HG03066 (cell line): ENCODE data around the gene IFT25.

Experiments used
- ATAC-seq: cut with Tn5 transposase; IDR thresholded peaks from one replicate; pipeline ENCODE4 v1.9.1; 2021; ENCODE audit warnings: low read depth; ENCODE audit not compliant: unreplicated experiment

IFT25 gene

DNA sequence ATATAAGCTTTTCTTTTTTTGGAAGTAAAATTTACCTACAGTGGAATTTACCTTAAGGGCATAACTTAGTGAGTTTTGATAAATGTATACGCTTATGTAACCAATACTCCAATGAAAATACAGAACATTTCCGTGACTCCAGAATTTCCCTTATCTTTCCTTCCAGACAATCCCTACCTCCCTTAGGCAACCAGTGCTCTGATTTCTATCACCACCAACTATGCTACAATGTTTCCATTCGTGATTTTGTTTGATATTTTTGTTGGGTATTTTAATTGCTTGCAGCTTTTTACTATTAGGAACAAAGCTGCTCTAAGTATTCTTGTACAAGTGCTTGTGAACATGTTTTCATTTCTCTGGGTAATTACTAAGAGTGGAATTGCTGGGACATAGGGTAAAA lies 14.6 kb downstream of the IFT25 start:
- ATAC-seq = no peak

DNA sequence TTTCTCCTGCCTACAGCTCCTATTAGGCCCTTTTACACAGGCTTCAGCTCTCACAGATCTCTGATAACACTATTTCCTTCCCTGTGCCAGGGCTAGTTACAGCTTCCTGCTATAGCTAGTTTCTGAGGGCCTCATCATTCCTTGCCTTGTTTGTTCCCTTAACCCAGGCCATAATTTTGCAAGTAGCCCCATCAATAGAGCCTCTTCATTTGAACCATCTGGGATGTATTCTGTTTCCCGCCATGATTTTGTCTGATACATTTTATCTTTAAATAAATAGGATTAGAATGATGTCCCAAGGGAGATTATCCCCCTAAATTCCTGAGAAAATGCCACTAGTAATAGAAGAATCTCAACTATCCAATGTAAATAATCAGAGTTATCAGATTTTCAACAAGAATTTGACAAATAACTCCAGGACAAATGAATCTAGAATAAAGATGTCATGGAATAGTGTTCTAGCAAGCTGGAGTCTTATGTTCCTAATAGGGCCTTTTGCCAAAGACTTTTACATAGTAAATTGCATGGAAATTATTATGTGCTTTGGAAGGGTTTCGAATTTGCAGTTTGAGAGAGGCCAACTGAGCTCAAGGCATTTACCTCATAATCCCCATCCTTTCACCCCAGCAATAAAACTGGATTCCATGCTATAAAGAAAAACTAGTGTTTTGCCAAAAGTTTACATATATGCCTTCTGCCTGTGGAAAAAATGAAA lies 16.1 kb downstream of the IFT25 start:
- ATAC-seq = no peak

DNA sequence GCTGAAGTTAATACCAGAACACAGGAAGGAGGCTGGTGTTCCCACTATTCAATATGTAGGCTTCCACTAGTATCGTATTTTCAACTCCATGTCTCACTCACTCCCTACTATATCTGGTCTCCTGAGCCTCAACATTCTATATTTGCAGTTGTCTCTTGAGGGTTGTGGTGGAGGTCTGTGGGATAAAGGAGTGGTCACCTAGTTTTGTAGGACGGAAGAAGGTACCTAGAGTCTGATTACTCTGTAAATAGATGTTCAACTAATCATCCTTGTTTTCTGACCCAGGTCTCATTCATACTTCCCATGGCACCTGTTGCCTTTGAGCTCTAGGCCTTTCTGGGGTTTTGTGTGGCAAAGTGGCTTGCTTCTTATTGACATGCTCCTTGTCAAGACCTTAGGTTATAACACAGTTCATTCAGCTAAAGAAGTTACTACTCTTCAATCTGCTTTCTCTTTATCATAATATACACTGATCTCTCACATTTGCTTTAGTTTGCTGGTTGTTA lies 18.1 kb downstream of the IFT25 start:
- no peak for ATAC-seq

DNA sequence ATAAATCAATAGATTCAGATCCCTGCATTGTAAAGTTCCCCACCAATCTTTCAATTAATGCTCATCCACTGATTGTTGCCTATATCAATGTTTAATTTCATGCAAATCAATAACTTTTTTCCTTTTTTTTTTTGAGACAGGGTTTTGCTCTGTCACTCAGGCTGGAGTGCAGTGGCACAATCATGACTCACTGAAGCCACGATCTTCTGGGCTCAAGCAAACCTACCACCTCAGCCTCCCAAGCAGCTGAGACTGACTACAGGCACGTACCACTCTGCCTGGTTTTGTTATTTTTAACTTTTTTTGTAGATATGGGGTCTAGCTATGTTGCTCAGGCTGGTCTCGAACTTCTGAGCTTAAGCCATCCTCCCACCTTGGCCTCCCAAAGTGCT lies 25.8 kb downstream of the IFT25 start:
- no peak for ATAC-seq

DNA sequence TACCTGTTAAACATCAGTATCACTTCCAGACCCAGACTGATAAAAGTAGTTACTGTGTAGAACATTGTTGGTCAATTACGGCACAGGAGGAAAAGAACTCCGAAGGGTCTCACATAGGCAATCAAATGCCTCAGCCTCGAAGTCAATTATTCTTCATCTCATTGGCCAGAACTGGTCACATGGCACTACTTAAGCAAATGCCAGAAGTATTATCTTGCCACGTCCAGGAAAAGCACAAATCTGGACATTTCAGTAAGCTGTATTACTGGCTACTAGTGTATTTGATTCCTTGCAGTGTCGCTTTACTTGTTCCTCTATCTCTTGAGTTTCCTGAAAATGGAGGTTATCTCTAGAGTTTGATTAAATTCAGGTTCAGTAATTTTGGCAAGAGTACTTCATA lies 27.2 kb downstream of the IFT25 start:
- no peak for ATAC-seq

DNA sequence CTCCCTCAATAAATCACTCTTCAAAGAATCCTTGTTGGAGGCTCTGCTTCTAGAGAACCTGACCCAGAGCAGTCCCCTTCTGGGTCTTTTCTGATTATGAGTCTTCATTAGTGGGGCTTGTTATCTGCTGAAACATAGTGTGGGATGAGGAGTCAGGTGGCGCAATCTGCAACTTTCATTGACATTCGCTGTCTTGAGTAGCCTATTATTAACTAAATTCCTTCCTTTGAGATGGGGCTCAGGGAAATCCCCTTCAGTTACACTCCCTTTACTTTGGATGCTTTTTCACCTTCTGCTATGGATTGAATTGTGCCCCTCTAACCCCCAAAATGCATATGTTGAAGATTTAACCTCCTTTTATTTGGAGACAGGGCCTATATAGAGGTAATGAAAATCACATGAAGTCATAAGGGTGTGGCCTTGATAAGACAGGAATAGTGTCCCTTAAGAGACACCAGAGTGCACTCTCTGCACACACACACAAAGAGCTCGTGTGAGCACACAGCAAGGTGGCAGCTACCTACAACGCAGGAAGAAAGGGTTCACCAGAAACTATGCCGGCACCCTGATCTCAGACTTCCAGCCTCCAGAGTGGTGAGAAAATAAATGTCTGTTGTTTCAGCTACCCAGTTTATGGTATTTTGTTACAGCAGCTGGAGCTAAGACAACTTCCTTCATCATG lies 32.0 kb downstream of the IFT25 start:
- no peak for ATAC-seq

DNA sequence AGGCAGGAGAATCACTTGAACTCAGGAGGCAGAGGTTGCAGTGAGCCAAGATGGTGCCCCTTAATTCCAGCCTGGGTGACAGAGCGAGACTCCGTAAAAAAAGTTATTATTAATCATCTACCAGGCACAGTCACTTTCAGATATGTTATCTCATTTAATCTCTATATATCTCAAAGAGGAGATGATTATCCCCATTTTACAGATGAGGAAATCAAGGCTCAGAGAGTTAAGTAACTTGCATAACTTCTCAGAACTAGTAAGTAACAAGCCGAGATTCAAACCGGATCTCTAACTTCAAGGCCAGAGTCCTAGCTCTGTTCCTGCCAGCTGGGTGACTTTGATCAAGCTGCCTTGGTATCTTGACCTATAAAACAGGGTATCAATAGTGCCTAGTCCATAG lies 34.1 kb downstream of the IFT25 start:
- no peak for ATAC-seq

DNA sequence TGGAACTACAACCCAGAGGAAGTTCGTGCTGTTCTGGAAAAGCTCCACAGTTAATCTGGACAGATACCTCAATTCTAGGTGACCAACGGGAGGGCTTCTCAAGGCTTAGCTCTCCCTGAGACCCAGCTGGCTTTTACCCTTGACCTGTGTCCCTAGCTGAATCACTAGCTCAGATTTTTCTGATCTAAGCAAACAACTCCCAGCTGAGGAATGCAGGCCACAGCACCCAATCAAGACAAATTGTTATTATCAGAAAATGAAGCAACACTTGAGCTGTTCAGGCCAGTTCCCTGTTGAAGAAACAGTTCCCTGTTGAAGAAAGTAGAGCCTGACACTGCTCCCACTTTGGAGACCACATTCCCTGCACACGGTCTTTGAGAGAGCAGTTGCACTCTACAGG lies 35.6 kb downstream of the IFT25 start:
- ATAC-seq = no peak

DNA sequence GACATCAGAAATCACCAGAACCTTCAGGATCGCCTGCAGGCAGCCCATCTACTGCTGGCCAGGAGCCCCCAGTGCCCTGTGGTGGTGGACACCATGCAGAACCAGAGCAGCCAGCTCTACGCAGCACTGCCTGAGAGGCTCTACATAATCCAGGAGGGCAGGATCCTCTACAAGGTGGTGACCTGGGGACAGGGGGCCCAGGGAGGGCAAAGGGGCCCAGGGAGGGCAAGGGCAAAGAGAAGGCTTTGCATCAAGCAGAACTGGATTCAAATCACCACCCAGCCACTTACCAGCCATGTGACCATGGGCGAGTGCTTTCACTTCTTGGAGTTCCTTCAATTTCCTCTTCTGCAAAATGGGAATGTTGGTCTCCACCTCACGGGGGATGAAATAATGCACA lies 39.4 kb downstream of the IFT25 start:
- ATAC-seq = no peak

DNA sequence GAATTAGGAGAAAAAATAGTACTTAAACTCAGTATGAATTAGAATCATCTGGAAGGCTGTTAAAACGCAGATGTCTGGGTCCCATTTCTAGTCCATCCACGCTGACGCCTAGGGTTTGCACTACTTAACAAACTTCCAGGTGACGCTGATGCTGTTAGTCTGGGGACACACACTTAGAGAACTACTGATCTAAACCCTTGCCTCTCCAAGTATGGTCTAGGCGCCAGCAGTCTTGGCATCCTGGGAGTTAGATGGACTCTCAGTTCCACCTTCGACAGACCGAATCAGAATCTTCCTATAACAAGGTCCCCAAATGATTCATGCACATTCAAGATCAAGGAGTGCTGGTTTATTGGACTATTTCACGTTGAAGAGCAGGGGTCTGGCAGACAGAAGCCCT lies 40.0 kb downstream of the IFT25 start:
- no peak for ATAC-seq

DNA sequence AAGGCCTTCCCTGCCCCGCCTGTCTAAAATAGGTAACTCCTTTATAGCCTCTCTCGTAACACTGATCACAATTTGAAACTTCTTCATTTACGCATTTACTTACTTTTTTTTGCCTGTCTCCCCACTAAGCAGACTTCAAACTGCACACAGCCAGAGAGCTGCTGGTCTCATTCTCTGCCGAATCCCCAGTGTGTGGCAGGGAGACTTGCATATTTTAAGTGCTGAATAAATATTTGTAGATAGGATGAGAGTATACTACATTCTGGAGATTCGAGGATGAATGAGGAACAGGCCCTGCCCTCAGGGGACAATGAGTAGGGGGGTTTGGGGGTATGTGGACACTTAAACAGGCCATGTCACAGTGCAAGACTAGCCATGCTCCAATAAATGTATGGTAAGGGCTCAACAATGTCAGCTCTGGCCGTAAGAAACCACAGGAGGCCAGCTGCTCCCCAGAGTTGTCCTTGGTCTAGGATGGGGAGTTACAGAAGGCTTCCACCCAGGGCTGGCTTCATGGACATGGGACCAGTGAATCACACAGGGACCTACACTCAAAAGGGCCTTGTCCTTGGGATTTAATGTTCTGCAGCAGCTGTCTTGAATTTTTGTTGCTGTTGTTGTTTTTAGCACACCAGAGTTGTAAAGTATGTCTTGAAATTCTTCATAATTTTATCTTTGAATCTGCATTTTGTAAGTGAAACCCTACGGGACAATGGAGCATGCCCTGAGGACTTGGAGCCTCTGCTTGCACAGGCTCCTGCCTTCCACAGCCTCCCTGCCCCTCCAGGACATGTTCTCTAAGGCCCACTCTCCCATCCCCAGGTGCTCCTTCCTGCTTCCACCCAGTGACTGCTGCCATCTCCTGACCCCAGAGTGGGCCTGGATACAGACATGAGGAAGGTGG lies 43.0 kb downstream of the IFT25 start:
- no peak for ATAC-seq

DNA sequence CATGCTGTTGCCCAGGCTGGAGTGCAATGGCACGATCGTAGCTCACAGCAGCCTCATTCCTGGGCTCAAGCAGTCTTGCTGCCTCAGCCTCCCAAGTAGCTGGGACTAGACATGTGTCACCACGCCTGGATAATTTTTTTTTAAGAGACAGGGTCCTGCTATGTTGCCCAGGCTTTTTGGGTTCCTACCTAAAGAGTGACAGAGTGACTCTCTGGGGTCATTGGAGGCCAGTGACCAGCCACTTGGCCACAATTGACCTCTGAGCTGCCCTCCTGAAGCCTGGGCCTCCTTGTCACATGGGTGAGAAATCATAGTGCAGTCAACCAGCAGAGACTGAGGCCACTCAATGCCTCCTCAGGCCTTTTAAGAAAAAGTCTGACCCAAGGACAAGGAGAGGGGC lies 45.8 kb downstream of the IFT25 start:
- ATAC-seq = no peak

DNA sequence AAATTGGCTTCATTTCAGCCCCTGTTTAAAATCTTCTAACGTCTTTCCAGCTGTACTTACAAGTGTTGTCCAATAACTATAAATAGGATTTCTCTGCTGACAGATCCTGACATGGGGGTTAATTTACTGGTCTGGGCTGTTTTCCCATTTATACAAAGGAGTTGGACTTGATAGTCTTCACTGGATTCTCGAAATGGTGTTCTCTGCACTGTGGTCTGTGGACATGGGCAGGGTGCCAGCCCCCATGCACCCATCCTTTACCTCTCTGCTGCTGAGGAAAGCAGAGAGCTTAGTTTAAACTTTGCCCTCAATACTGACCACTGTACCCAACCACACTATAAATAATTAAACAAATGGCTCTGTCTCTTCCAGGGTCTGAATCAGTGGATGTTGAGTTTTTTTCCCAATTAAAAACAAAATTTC lies 46.3 kb downstream of the IFT25 start:
- ATAC-seq = no peak

DNA sequence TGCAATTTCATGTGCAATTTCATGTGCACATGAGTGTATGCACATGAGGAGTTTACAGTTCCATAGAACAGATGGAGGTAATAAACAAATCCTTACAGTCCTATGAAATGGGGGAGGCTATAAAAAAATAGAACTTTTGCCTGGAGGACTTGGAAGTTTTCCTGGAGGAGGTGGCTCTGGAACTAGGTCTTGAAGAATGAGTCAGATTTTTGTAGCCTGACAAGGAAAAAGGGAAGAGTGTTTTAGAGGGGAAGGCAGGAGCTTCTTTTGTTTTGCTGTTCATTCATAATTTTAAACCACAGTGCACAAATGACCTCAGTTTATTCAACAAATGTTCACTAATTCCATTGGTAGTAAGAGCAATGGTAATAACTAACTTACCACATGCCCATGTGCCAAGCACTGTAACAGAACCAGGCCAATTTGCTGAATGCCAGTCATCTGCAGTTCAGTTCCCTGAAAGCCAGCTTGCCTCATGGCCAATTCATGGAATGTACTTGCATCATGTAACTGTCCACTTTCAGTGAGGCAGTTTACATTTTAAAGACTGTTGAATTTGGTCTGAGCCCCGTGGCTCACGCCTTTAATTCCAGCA lies 48.8 kb downstream of the IFT25 start:
- no peak for ATAC-seq

DNA sequence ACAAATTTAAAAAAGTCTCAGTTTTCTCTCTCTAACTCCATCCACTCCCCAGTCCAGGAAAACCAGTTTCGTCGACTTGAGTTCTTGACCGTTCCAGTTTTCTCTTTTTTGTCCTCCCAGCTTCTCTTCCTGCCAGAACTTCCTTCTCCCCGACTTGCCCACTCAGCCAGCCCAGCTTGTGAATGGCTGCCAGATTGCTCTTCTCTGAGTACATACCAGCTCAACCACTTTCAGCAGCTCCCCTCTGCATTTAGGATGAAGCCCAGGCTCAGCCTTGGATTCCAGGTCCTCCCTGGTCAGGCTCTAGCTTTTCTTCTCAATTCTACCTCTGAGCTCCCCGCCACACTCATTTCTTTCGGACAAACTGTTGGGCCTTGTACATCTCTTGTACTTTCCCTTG lies 50.1 kb downstream of the IFT25 start:
- ATAC-seq = no peak

DNA sequence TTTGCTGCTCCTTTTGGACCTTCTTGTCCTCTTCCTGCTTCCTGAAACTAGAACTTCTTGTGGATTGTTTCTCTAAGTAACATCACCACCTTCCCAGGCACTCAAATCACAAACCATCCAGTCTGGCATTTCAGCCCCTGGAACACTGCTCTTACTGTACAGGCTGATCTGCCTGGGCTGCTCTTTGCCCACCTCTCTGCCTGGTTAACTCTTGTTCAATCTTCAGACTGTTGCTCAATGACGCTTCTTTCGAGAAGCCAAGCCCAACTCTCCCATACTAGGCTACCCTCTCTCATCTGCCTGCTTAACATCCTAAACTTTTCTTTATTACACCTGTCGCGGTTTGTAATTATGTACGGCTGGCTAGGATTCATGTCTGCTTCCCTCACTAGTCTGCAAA lies 50.9 kb downstream of the IFT25 start:
- no peak for ATAC-seq

DNA sequence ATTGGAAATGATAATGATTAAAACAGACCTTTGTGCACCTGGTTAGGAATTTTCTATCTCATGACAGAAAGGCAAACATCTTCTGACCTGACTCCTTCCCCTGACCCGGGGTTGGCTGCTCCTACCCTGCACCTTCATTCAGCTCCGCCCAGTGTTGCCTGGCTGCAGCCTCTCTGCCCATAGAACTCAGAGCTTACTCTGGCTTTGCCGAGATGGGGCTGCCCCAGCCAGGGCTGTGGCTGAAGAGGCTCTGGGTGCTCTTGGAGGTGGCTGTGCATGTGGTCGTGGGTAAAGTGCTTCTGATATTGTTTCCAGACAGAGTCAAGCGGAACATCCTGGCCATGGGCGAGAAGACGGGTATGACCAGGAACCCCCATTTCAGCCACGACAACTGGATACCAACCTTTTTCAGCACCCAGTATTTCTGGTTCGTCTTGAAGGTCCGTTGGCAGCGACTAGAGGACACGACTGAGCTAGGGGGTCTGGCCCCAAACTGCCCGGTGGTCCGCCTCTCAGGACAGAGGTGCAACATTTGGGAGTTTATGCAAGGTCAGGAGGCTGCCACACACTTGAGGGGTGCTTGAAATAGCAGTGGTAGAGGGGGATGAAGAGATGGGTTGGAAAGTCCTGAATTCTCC lies 51.4 kb downstream of the IFT25 start, which contains the start of gene DIO1:
TSS of gene DIO1 (plus strand) at position 189 of the 638 bp plus-strand sequence. CDS start at position 213, 24 bp downstream.
- no peak for ATAC-seq

DNA sequence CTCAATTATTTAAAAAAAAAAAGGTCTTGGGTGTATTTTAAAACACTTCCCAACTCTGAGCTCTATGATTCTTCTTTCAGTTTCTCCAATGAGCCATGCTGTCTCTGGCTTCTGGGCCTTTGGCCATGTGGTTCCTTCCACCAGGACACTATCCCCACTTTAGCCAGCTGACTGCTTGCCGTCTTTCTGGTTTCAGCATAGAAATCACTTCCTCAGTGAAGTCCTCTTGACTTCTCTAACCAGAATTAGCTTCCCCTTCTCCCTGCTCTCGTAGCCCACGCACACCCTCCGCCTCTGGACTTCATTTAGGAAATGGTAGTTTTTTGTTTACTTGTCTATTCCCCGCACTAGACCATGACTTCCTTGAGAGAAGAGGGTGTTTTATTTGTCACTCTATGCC lies 52.6 kb downstream of the IFT25 start:
- ATAC-seq = no peak

DNA sequence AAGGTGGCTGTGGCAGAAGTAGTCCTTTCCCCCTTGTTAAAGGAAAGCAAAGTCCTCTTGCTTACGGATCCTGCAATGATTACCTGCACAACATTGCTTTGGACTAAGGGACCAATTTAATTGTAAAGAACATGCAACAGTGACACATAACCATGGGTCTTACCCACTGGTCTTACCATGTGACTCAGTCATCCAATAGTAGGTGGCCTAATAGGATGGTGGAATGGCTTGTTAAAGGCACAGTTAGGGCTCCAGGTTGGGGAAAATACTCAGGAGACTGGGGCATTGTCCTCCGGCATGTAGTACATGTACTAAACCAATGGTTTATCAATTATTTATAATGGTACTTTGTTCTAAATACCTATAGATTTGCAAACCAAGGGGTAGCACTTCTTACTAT lies 53.8 kb downstream of the IFT25 start:
- ATAC-seq = no peak

DNA sequence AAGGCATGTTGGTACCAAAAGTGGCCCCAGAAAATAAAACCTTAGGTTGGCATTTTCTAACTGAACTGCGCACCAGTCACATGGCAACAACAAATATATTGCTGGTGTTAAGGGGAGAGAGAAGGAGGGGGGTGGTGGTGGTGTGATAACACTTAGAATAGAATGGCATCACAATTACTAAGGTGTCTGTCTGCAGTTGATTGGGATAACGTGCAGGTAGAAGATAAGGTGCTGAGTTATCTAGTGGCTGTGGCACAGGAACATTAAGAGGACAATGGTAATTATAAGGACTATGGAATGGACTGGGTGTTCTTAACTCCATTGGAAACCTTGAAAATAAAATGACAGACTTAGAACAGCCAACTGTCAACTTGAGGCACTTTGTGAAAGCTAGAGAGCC lies 54.5 kb downstream of the IFT25 start:
- no peak for ATAC-seq
